Endothelial cell of umbilical vein (primary cell): ENCODE data around the gene TXK. TPM values are rescaled to one million over a fixed set of nuclear protein-coding genes. Genes with fewer than 3 reads are reported as not detected.

Source experiments
- BruUV-seq: library from RNA; stranded (reverse); fragments of 400-500 nt; replicated peaks from 2 replicates; lab custom pipeline; 2021; lab: Mats Ljungman, UMichigan
- CTCF ChIA-PET: fragments of 300-600, 350-600 bp; sonication (Branson Sonifier 250); formaldehyde crosslinking; loops from one replicate; lab custom pipeline; 2021; ENCODE audit warnings: antibody characterized with exemption, inconsistent platforms; lab: Charles Lee
- POLR2A ChIA-PET: fragments of 300-600, 350-600 bp; sonication (Branson Sonifier 250); formaldehyde crosslinking; loops from one replicate; lab custom pipeline; 2021; ENCODE audit warnings: antibody characterized with exemption, inconsistent platforms; lab: Charles Lee
- DNase-seq: peaks from one replicate; pipeline ENCODE4 v3.0.0-alpha.2; 2011; ENCODE audit warnings: low read depth, low spot score
- FAIRE-seq: peaks from 2 replicates; lab custom pipeline; 2011; peaks lifted over from hg19 to GRCh38; lab: Jason Lieb, UNC
- H2AFZ ChIP-seq: 2 replicates; pipeline ENCODE4 v1.6.0; 2012; ENCODE audit warnings: low read depth, low read length, control low read depth, inconsistent platforms
- H3K27ac ChIP-seq: 2 replicates; pipeline ENCODE4 v1.5.1; 2011; ENCODE audit warnings: low read depth, mild to moderate bottlenecking, control low read depth, low read length, moderate library complexity; ENCODE audit not compliant: insufficient read depth
- H3K27me3 ChIP-seq, 2 experiments: 2 replicates each; pipeline versions ENCODE4 v1.6.0 to v1.6.1; 2011; ENCODE audit warnings: low read length in 2 of 2, mixed read lengths in 1 of 2; ENCODE audit not compliant: control insufficient read depth in 2 of 2, insufficient read depth in 2 of 2
- H3K36me3 ChIP-seq, 2 experiments: 2 replicates in 1 of 2; 3 replicates in 1 of 2; pipeline ENCODE4 v1.5.1; 2011; ENCODE audit warnings: low read length in 2 of 2, mild to moderate bottlenecking in 1 of 2, moderate library complexity in 1 of 2; ENCODE audit not compliant: control insufficient read depth in 2 of 2, insufficient read depth in 2 of 2; ENCODE audit errors: extremely low read depth in 1 of 2
- H3K4me1 ChIP-seq: 3 replicates; pipeline ENCODE4 v1.5.1; 2011; ENCODE audit warnings: mild to moderate bottlenecking, low read length; ENCODE audit not compliant: control insufficient read depth, insufficient read depth; ENCODE audit errors: extremely low read depth
- H3K4me2 ChIP-seq: 2 replicates; pipeline ENCODE4 v1.6.1; 2011; ENCODE audit warnings: low read length, control low read depth, mixed read lengths; ENCODE audit not compliant: insufficient read depth
- H3K4me3 ChIP-seq, 3 experiments: fragments of 200-600 bp in 1 of 3; sonication (generic), shearing (Covaris generic) in 1 of 3; replicated peaks in 1 of 3; 2 replicates each; pipeline ENCODE4 v1.5.1; 2011 to 2016; ENCODE audit warnings: control low read depth in 3 of 3, low read length in 3 of 3, mild to moderate bottlenecking in 2 of 3, inconsistent platforms in 1 of 3, low read depth in 1 of 3, moderate library complexity in 1 of 3; ENCODE audit not compliant: insufficient read depth in 1 of 3
- H3K79me2 ChIP-seq: 2 replicates; pipeline ENCODE4 v1.6.0; 2012; ENCODE audit warnings: low read length, inconsistent platforms; ENCODE audit not compliant: control insufficient read depth, insufficient read depth
- H3K9ac ChIP-seq: replicated peaks from 2 replicates; pipeline ENCODE3; 2011; ENCODE audit warnings: low read length, control low read depth; ENCODE audit not compliant: insufficient read depth; ENCODE audit errors: extremely low read depth
- H3K9me1 ChIP-seq: replicated peaks from 3 replicates; pipeline ENCODE4 v1.6.0; 2011; ENCODE audit warnings: mild to moderate bottlenecking, low read length; ENCODE audit not compliant: control insufficient read depth, insufficient read depth; ENCODE audit errors: extremely low read depth
- H3K9me3 ChIP-seq: replicated peaks from 2 replicates; pipeline ENCODE4 v1.5.1; 2012; ENCODE audit warnings: low read length, inconsistent platforms; ENCODE audit not compliant: control insufficient read depth, insufficient read depth
- H4K20me1 ChIP-seq: replicated peaks from 2 replicates; pipeline ENCODE3; 2011; ENCODE audit warnings: mild to moderate bottlenecking, low read length; ENCODE audit not compliant: control insufficient read depth, insufficient read depth; ENCODE audit errors: extremely low read depth
- CTCF ChIP-seq, 2 donors: IDR thresholded peaks; 1 replicate in 1 of 2; 2 replicates in 1 of 2; pipeline ENCODE4 v1.5.1; 2011; ENCODE audit warnings: low read length in 2 of 2, mild to moderate bottlenecking in 2 of 2, moderate library complexity in 2 of 2, control low read depth in 1 of 2, inconsistent platforms in 1 of 2, low read depth in 1 of 2; ENCODE audit not compliant: insufficient read depth in 1 of 2; ENCODE audit errors: extremely low read depth in 1 of 2
- EZH2 ChIP-seq: IDR thresholded peaks from 2 replicates; pipeline ENCODE4 v1.6.1; 2012; ENCODE audit warnings: borderline replicate concordance, low read depth, mild to moderate bottlenecking, moderate library complexity, low read length, inconsistent platforms; ENCODE audit not compliant: severe bottlenecking
- FOS ChIP-seq: IDR thresholded peaks from 2 replicates; pipeline ENCODE4 v1.6.1; 2011; ENCODE audit warnings: mild to moderate bottlenecking, low read length, moderate library complexity, borderline replicate concordance; ENCODE audit not compliant: insufficient read depth
- GATA2 ChIP-seq: IDR thresholded peaks from 2 replicates; pipeline ENCODE4 v1.7.0; 2011; ENCODE audit warnings: low read depth, mild to moderate bottlenecking, moderate library complexity, mixed read lengths, low read length; ENCODE audit not compliant: insufficient read length, insufficient read depth
- JUN ChIP-seq: IDR thresholded peaks from 2 replicates; pipeline ENCODE4 v1.6.1; 2011; ENCODE audit warnings: borderline replicate concordance, low read depth; ENCODE audit not compliant: insufficient read length, insufficient read depth
- MAX ChIP-seq: IDR thresholded peaks from 2 replicates; pipeline ENCODE4 v1.6.1; 2011; ENCODE audit not compliant: insufficient read depth, insufficient read length
- MYC ChIP-seq: IDR thresholded peaks from one replicate; pipeline ENCODE4 v1.6.1; 2011; ENCODE audit warnings: mild to moderate bottlenecking, low read depth, low read length
- POLR2A ChIP-seq: IDR thresholded peaks from 2 replicates; pipeline ENCODE4 v1.6.1; 2012; ENCODE audit warnings: low read depth, mild to moderate bottlenecking, control low read depth, low read length
- POLR2AphosphoS5 ChIP-seq: IDR thresholded peaks from 2 replicates; pipeline ENCODE4 v1.6.1; 2012; ENCODE audit warnings: low read depth, mild to moderate bottlenecking, control low read depth, low read length, moderate library complexity; ENCODE audit not compliant: insufficient read depth
- dilution Hi-C: fragments of 300-500 bp; cut with MboI; formaldehyde crosslinking; loops from one replicate; pipeline ENCODE4 v1.15.0; 2019; ENCODE audit warnings: low sequenced_read_pairs; ENCODE audit not compliant: extremely low pct_ligation_motif_present
- intact Hi-C: fragments of 100-400 bp; cut with micrococcal nuclease; formaldehyde crosslinking; loops from one replicate; pipeline ENCODE4 v1.10.0; 2022
- polyA plus RNA-seq, 4 experiments: library from polyadenylated mRNA; depleted of rRNA in 3 of 4; stranded (reverse) in 3 of 4; unstranded in 1 of 4; fragments of >200 nt; gene quantifications; 2 replicates each; pipeline versions ENCODE4 v1.2.1 to v1.2.3, GENCODE V29; 2011 to 2012; ENCODE audit warnings: missing spikeins in 1 of 4
- total RNA-seq: library from RNA; stranded (reverse); gene quantifications from 2 replicates; pipeline ENCODE4 v1.2.3, GENCODE V29; 2021

The TXK gene
- total and polyA plus RNA-seq, 2 donors (not counting 3 experiments of a cell fraction or from before 2014, with no cell fraction given), result 0.26 to 0.97 TPM

- POLR2A ChIA-PET, result no interaction called here
- FAIRE-seq, result no peak
- Histone ChIP-seq H3K27me3 (no peaks in the 10 kb centered on the region), H3K9me3 (no peaks in the 10 kb centered on the region), H3K9me1 (no peaks in the 10 kb centered on the region), H4K20me1 (no peaks in the 10 kb centered on the region), H3K4me1 (no peaks in the 10 kb centered on the region), H3K4me2 (no peak overlapping the region), H3K79me2 (no peaks in the 10 kb centered on the region), H2AFZ (no peak overlapping the region), H3K4me3 (no peak overlapping the region), H3K9ac (no peak overlapping the region), H3K27ac (no peak overlapping the region), H3K36me3 (no peaks in the 10 kb centered on the region)
- dilution Hi-C loops (no loop called here), intact Hi-C loops (no loop called here)
- CTCF ChIA-PET, result no interaction called here
- TF ChIP-seq GATA2 (no peak), CTCF (IDR thresholded peaks at IDR 0.05; ENCODE audit: extremely low read depth in 1 of 2, insufficient read depth in 1 of 2, low read depth in 1 of 2, low read length in 2 of 2) (no peak), POLR2AphosphoS5 (no peak), FOS (no peak), EZH2 (no peak), POLR2A (no peak), MYC (no peak), JUN (no peak), MAX (no peak)
- DNase-seq, result no peak
- BruUV-seq, result no TSS peak
Measured at GRCh38 chr4:48103483-48104139, 30.4 kb downstream of the TXK start.
